Ectodermal cell (in vitro differentiated cells): ENCODE results near the gene SLC2A4.
"Not testable (repeated sequence)": the region's sequence is repeated elsewhere in the genome, so short reads cannot be mapped to it uniquely, and the experiment has no call there.

Experiments used
- H3K27ac ChIP-seq: 2 replicates; pipeline ENCODE4 v1.7.0; 2013; ENCODE audit warnings: mild to moderate bottlenecking, low read depth, low read length; ENCODE audit not compliant: insufficient read depth, poor library complexity, severe bottlenecking
- H3K27me3 ChIP-seq: 2 replicates; pipeline ENCODE4 v1.7.0; 2013; ENCODE audit warnings: mild to moderate bottlenecking, low read length; ENCODE audit not compliant: insufficient read depth, control insufficient read depth, poor library complexity, severe bottlenecking
- H3K36me3 ChIP-seq: one replicate; pipeline ENCODE4 v1.7.0; 2013; ENCODE audit warnings: low read length; ENCODE audit not compliant: control insufficient read depth, insufficient read depth
- H3K4me1 ChIP-seq: one replicate; pipeline ENCODE4 v1.7.0; 2013; ENCODE audit warnings: low read length; ENCODE audit not compliant: control insufficient read depth, insufficient read depth
- H3K4me3 ChIP-seq: 2 replicates; pipeline ENCODE4 v1.7.0; 2013; ENCODE audit warnings: low read depth, low read length, control low read depth; ENCODE audit not compliant: insufficient read depth
- H3K9me3 ChIP-seq: 2 replicates; pipeline ENCODE4 v1.7.0; 2013; ENCODE audit warnings: mild to moderate bottlenecking, low read length, moderate library complexity; ENCODE audit not compliant: control insufficient read depth
- WGBS, 2 experiments: methylation state at CpG; one replicate each; pipeline ENCODE4 v1.1.7; 2013; ENCODE audit warnings: missing lambda C conversion rate in 2 of 2; 5-methylcytosine and 5-hydroxymethylcytosine counted together

The SLC2A4 gene

GRCh38 chr17:7334938-7335538 lies 53.5 kb downstream of the SLC2A4 start:
- no peaks in the 10 kb centered on the region for H3K27me3 ChIP-seq
- no peak overlapping the region for H3K27ac ChIP-seq
- no peaks in the 10 kb centered on the region for H3K36me3 ChIP-seq
- H3K4me1 ChIP-seq = peaks cover 7% of the 10 kb centered on the region
- H3K9me3 ChIP-seq = no peaks in the 10 kb centered on the region
- WGBS, 2 experiments = 90 to 97% methylated on average over 3 of the region's 3 CpGs
- no peak overlapping the region for H3K4me3 ChIP-seq

DNA sequence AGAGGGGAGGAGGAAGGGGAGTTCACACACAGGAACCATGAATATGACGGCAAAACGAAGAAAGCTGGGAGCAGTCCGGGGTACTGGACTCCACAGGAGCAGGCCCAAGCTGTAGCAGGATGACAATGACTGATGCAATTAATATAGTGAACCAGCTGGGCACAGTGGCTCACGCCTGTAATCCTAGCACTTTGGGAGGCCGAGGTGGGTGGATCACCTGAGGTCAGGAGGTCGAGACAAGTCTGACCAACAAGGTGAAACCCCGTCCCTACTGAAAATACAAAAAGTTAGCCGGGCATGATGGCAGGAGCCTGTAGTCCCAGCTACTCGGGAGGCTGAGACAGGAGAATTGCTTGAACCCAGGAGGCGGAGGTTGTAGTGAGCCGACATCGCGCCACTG lies 54.2 kb downstream of the SLC2A4 start:
- not testable (repeated sequence) for H3K27me3 ChIP-seq, H3K27ac ChIP-seq, H3K9me3 ChIP-seq, H3K4me1 ChIP-seq, H3K36me3 ChIP-seq, H3K4me3 ChIP-seq
- 92% methylated on average over 13 of the region's 13 CpGs for WGBS, 2 experiments

- no peaks in the 10 kb centered on the region for H3K27me3 ChIP-seq
- H3K9me3 ChIP-seq = no peaks in the 10 kb centered on the region
- H3K4me1 ChIP-seq = peaks cover 7% of the 10 kb centered on the region
- H3K27ac ChIP-seq = no peak within 1 kb of the TSS
- no peak within 1 kb of the TSS for H3K4me3 ChIP-seq
- 64 to 67% methylated on average over 17 of the region's 17 CpGs for WGBS, 2 experiments
- H3K36me3 ChIP-seq = no peaks in the 10 kb centered on the region
Measured at GRCh38 chr17:7336240-7337175, 55.0 kb downstream of the SLC2A4 start, which contains the start of gene ACAP1. TSS of gene ACAP1 (plus strand) at chr17:7336529. CDS start at chr17:7336735, 206 bp downstream.

- not testable (repeated sequence) for H3K9me3 ChIP-seq, H3K27me3 ChIP-seq, H3K4me3 ChIP-seq, H3K4me1 ChIP-seq, H3K27ac ChIP-seq, H3K36me3 ChIP-seq
- WGBS, 2 experiments = 83 to 87% methylated on average over 7 of the region's 7 CpGs
Measured at GRCh38 chr17:7337600-7337999, 56.1 kb downstream of the SLC2A4 start.
